WTC11 (cell line): ENCODE results near the gene NEDD9.

Experiments used
- ESRRA ChIP-seq: sonication (generic); formaldehyde crosslinking; IDR thresholded peaks from 2 replicates; pipeline ENCODE4 v1.8.1; 2022; ENCODE audit warnings: mild to moderate bottlenecking, missing genetic modification reagents, borderline replicate concordance
- JUN ChIP-seq: sonication (generic); formaldehyde crosslinking; IDR thresholded peaks from 2 replicates; pipeline ENCODE4 v1.8.0; 2023; ENCODE audit warnings: mild to moderate bottlenecking, missing genetic modification reagents
- OVOL2 ChIP-seq: fragments of 250-450 bp; sonication (Bioruptor Pico); IDR thresholded peaks from 2 replicates; pipeline ENCODE4 v1.9.0; 2021; ENCODE audit warnings: mild to moderate bottlenecking, borderline replicate concordance
- PRRX2 ChIP-seq: fragments of 250-450 bp; sonication (Bioruptor Pico); IDR thresholded peaks from 2 replicates; pipeline ENCODE4 v1.8.0; 2021; ENCODE audit warnings: mild to moderate bottlenecking
- ZNF121 ChIP-seq: sonication (generic); formaldehyde crosslinking; IDR thresholded peaks from 2 replicates; pipeline ENCODE4 v1.8.0; 2023; ENCODE audit warnings: missing genetic modification reagents
- ZNF219 ChIP-seq: sonication (generic); formaldehyde crosslinking; IDR thresholded peaks from 2 replicates; pipeline ENCODE4 v1.8.0; 2023; ENCODE audit warnings: missing genetic modification reagents, mild to moderate bottlenecking, borderline replicate concordance
- ZNF416 ChIP-seq: fragments of 250-450 bp; sonication (Bioruptor Pico); IDR thresholded peaks from 2 replicates; pipeline ENCODE4 v1.9.0; 2021; ENCODE audit warnings: mild to moderate bottlenecking, inconsistent platforms
- TF ChIP-seq, protein P1 (sequence below): fragments of 200-600 bp; IDR thresholded peaks from 2 replicates; pipeline ENCODE4 v1.8.0; 2022; ENCODE audit warnings: antibody characterized with exemption
- TF ChIP-seq, protein P2 (sequence below): fragments of 250-450 bp; sonication (Bioruptor Pico); IDR thresholded peaks from 2 replicates; pipeline ENCODE4 v1.8.0; 2021; ENCODE audit warnings: mild to moderate bottlenecking
- TF ChIP-seq, protein P3 (sequence below): sonication (generic); formaldehyde crosslinking; IDR thresholded peaks from 2 replicates; pipeline ENCODE4 v1.8.0; 2023; ENCODE audit warnings: mild to moderate bottlenecking, missing genetic modification reagents

DNA sequence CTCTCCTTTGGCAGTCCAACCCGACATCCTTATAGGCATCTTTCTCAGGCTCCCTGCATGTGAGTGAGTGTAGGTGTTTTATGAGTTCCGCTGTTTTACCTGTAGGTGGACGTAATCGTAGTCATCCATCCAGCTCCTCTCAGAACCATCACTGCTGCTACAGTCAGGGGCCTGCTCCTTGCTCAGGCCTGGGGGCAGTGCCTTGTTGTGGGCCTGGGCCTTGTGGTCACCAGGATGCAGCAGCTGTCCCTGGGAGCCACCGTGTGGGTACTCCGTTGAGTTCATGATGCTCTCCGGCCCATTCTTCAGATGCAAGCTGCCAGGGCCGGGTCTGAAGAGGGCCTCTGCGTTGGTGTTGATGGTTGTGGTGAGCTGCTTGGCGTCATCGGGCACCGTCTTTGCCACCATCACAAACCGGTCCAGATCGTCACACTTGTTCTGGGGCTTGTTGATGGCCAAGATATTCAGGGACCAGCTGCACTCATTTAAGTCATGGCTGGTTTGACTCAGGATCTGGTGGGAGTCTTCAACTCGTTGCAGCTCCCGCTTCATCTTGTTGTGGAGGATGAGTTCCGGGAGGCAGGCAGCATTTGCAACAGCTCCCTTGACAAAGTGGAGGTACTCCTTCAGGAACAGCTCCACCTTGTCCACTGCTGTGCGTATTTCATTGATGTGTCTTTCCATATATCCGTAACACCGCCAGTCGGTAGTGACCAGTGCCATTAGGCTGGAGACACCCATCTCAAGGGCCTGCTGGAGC is 42.4 kb downstream of the NEDD9 start:
- TF ChIP-seq, protein P1, sequence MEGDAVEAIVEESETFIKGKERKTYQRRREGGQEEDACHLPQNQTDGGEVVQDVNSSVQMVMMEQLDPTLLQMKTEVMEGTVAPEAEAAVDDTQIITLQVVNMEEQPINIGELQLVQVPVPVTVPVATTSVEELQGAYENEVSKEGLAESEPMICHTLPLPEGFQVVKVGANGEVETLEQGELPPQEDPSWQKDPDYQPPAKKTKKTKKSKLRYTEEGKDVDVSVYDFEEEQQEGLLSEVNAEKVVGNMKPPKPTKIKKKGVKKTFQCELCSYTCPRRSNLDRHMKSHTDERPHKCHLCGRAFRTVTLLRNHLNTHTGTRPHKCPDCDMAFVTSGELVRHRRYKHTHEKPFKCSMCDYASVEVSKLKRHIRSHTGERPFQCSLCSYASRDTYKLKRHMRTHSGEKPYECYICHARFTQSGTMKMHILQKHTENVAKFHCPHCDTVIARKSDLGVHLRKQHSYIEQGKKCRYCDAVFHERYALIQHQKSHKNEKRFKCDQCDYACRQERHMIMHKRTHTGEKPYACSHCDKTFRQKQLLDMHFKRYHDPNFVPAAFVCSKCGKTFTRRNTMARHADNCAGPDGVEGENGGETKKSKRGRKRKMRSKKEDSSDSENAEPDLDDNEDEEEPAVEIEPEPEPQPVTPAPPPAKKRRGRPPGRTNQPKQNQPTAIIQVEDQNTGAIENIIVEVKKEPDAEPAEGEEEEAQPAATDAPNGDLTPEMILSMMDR: no peak
- no peak for TF ChIP-seq ZNF121 (CRISPR knock-in tag)
- TF ChIP-seq ESRRA (CRISPR knock-in tag): no peak
- no peak for TF ChIP-seq OVOL2 (CRISPR knock-in tag)
- TF ChIP-seq, protein P2, sequence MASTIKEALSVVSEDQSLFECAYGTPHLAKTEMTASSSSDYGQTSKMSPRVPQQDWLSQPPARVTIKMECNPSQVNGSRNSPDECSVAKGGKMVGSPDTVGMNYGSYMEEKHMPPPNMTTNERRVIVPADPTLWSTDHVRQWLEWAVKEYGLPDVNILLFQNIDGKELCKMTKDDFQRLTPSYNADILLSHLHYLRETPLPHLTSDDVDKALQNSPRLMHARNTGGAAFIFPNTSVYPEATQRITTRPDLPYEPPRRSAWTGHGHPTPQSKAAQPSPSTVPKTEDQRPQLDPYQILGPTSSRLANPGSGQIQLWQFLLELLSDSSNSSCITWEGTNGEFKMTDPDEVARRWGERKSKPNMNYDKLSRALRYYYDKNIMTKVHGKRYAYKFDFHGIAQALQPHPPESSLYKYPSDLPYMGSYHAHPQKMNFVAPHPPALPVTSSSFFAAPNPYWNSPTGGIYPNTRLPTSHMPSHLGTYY (CRISPR knock-in tag): no peak
- no peak for TF ChIP-seq PRRX2 (CRISPR knock-in tag)
- no peak for TF ChIP-seq JUN
- TF ChIP-seq, protein P3, sequence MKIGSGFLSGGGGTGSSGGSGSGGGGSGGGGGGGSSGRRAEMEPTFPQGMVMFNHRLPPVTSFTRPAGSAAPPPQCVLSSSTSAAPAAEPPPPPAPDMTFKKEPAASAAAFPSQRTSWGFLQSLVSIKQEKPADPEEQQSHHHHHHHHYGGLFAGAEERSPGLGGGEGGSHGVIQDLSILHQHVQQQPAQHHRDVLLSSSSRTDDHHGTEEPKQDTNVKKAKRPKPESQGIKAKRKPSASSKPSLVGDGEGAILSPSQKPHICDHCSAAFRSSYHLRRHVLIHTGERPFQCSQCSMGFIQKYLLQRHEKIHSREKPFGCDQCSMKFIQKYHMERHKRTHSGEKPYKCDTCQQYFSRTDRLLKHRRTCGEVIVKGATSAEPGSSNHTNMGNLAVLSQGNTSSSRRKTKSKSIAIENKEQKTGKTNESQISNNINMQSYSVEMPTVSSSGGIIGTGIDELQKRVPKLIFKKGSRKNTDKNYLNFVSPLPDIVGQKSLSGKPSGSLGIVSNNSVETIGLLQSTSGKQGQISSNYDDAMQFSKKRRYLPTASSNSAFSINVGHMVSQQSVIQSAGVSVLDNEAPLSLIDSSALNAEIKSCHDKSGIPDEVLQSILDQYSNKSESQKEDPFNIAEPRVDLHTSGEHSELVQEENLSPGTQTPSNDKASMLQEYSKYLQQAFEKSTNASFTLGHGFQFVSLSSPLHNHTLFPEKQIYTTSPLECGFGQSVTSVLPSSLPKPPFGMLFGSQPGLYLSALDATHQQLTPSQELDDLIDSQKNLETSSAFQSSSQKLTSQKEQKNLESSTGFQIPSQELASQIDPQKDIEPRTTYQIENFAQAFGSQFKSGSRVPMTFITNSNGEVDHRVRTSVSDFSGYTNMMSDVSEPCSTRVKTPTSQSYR (CRISPR knock-in tag): no peak
- no peak for TF ChIP-seq ZNF219 (CRISPR knock-in tag)
- no peak for TF ChIP-seq ZNF416 (CRISPR knock-in tag)
